SU-DHL-6 (cell line): ENCODE results near the gene GANAB.

Source experiments
- H2AFZ ChIP-seq: fragments of 200-600 bp; sonication (generic); 2 replicates; pipeline ENCODE4 v1.6.1; 2014; ENCODE audit warnings: low read depth, mild to moderate bottlenecking, moderate library complexity, mixed read lengths, antibody characterized with exemption, low read length; ENCODE audit not compliant: severe bottlenecking
- H3F3A ChIP-seq: fragments of 200-600 bp; shearing (Covaris generic); 2 replicates; pipeline ENCODE4 v1.6.0; 2016; ENCODE audit warnings: antibody characterized with exemption, mild to moderate bottlenecking; ENCODE audit not compliant: insufficient read depth
- H3K27ac ChIP-seq: fragments of 200-600 bp; sonication (generic); 2 replicates; pipeline ENCODE4 v1.5.1; 2016; ENCODE audit warnings: low read depth, mild to moderate bottlenecking, low read length, moderate library complexity, mixed read lengths
- H3K27me3 ChIP-seq: fragments of 200-600 bp; sonication (generic), shearing (Covaris generic); 2 replicates; pipeline ENCODE4 v1.6.0; 2014; ENCODE audit warnings: mild to moderate bottlenecking, low read length
- H3K36me3 ChIP-seq: fragments of 200-600 bp; sonication (generic); 2 replicates; pipeline ENCODE4 v1.6.1; 2014; ENCODE audit warnings: mild to moderate bottlenecking, low read length, mixed read lengths
- H3K4me2 ChIP-seq: fragments of 300-600, 200-600 bp; shearing (Covaris generic), sonication (generic); 2 replicates; pipeline ENCODE4 v1.6.0; 2014; ENCODE audit warnings: low read length, low read depth, mild to moderate bottlenecking; ENCODE audit not compliant: poor library complexity, severe bottlenecking
- H3K4me3 ChIP-seq: fragments of 200-600 bp; sonication (generic); 2 replicates; pipeline ENCODE4 v1.5.1; 2014; ENCODE audit warnings: antibody characterized with exemption, low read length, mild to moderate bottlenecking, mixed read lengths; ENCODE audit not compliant: insufficient read depth, poor library complexity, severe bottlenecking
- H3K79me2 ChIP-seq: fragments of 200-600 bp; sonication (generic); 2 replicates; pipeline ENCODE4 v1.6.1; 2014; ENCODE audit warnings: mild to moderate bottlenecking, low read length, moderate library complexity; ENCODE audit not compliant: insufficient read depth
- H3K9ac ChIP-seq: fragments of 200-600 bp; sonication (generic); 2 replicates; pipeline ENCODE4 v1.7.0; 2014; ENCODE audit warnings: mild to moderate bottlenecking, low read length
- H3K9me2 ChIP-seq: fragments of 200-600 bp; sonication (generic); replicated peaks from 2 replicates; pipeline ENCODE4 v1.6.1; 2014; ENCODE audit warnings: low read length; ENCODE audit not compliant: insufficient read depth
- H3K9me3 ChIP-seq: fragments of 200-600 bp; sonication (generic); 2 replicates; pipeline ENCODE4 v1.6.1; 2014; ENCODE audit warnings: low read length, mixed read lengths; ENCODE audit not compliant: insufficient read depth
- H4K20me1 ChIP-seq: fragments of 200-600 bp; sonication (generic); 2 replicates; pipeline ENCODE4 v1.6.1; 2014; ENCODE audit warnings: low read depth, mild to moderate bottlenecking, antibody characterized with exemption, low read length, moderate library complexity, mixed read lengths
- EZH2phosphoT487 ChIP-seq: fragments of 200-600 bp; sonication (generic), shearing (Covaris generic); conservative IDR thresholded peaks from 2 replicates; pipeline ENCODE4 v1.6.1; 2018; ENCODE audit warnings: mild to moderate bottlenecking, antibody characterized with exemption, low read length, moderate library complexity, mixed read lengths
- TF ChIP-seq, protein P1 (sequence below): fragments of 200-600 bp; sonication (generic); IDR thresholded peaks from one replicate; pipeline ENCODE4 v1.5.1; 2017; ENCODE audit warnings: antibody characterized with exemption, mild to moderate bottlenecking, low read length, moderate library complexity; ENCODE audit not compliant: insufficient read depth, poor library complexity, severe bottlenecking

Gene GANAB

DNA sequence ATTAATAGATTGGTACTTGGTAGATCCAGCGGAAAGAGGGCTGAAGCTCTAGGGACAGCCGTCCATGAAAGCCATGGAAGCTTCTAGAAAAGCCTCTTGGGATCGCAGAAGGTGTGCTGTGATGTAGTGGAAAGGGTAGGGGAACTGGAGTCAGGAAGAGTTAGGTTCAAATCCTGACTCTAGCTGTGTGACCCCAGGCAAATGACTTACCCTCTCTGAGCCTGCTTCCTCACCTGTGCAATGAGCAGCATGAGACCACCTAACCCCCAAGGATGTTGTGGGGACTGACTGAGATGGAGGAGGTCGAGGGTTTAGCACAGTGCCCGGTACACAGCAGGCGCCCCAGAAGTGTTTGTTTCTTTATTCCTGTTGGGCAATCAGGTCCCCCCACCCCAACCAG lies 36.0 kb downstream of the GANAB start:
- no peaks in the 10 kb centered on the region for H3K36me3 ChIP-seq
- no peaks in the 10 kb centered on the region for H3K9me3 ChIP-seq
- H3K9ac ChIP-seq, result no peak overlapping the region
- no peak for TF ChIP-seq EZH2phosphoT487
- TF ChIP-seq, protein P1, sequence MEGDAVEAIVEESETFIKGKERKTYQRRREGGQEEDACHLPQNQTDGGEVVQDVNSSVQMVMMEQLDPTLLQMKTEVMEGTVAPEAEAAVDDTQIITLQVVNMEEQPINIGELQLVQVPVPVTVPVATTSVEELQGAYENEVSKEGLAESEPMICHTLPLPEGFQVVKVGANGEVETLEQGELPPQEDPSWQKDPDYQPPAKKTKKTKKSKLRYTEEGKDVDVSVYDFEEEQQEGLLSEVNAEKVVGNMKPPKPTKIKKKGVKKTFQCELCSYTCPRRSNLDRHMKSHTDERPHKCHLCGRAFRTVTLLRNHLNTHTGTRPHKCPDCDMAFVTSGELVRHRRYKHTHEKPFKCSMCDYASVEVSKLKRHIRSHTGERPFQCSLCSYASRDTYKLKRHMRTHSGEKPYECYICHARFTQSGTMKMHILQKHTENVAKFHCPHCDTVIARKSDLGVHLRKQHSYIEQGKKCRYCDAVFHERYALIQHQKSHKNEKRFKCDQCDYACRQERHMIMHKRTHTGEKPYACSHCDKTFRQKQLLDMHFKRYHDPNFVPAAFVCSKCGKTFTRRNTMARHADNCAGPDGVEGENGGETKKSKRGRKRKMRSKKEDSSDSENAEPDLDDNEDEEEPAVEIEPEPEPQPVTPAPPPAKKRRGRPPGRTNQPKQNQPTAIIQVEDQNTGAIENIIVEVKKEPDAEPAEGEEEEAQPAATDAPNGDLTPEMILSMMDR, result no peak
- no peak overlapping the region for H3K4me3 ChIP-seq
- no peak overlapping the region for H3K4me2 ChIP-seq
- no peaks in the 10 kb centered on the region for H3K9me2 ChIP-seq
- no peak overlapping the region for H2AFZ ChIP-seq
- H3K27me3 ChIP-seq, result no peaks in the 10 kb centered on the region
- no peak overlapping the region for H3K27ac ChIP-seq
- H3K79me2 ChIP-seq, result peaks cover 12% of the 10 kb centered on the region; the same call in 1 of the 2 replicates
- H4K20me1 ChIP-seq, result no peaks in the 10 kb centered on the region
- peaks cover 14% of the 10 kb centered on the region for H3F3A ChIP-seq

DNA sequence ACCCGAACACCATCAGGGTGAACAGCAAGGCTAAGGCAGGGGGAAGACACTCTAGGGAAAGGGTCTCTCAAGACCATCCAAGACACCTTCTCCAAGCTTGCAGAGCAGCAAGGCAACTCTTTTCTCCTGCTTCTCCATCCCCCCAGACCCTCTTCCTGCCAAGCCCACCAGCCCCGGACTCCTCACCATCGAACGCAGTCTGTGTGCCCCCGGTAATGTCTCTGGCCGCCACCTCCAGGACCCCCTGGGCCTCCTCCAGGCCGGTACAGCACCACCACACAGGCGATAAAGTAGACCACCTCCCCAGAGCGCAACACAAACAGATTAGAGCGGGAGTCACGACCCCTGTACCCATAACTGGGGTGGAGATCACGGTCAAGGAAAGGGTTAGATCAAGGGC lies 37.6 kb downstream of the GANAB start:
- Histone ChIP-seq H3K4me2 (no peak overlapping the region), H3K27ac (no peak overlapping the region), H3K9ac (no peak overlapping the region), H4K20me1 (no peaks in the 10 kb centered on the region), H3K79me2 (peaks cover 12% of the 10 kb centered on the region; the same call in 1 of the 2 replicates), H3K4me3 (no peak overlapping the region), H3K36me3 (no peaks in the 10 kb centered on the region), H3K9me3 (no peaks in the 10 kb centered on the region), H3K9me2 (no peaks in the 10 kb centered on the region), H2AFZ (no peak overlapping the region), H3F3A (peaks cover 11% of the 10 kb centered on the region), H3K27me3 (no peaks in the 10 kb centered on the region)
- TF ChIP-seq, protein P1, result no peak
- TF ChIP-seq EZH2phosphoT487, result no peak

DNA sequence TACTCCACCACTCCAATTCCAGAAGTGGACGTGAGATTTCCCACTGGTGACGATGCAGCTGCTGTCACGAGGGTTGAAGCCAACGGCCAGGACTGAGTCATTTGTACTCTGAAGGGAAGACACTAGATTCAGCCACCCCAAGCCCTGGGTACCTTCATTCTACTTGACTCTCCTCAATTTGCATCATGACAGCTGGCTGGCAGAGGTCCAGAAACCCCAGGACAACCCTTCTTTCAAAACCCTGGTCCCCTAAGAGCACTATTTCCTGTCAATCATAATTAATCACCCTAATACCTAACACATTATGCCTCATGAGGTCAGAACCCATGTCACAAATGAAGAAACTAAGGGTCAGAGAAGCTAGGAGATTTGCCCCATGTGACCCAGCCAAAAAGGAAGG lies 38.7 kb downstream of the GANAB start:
- no peaks in the 10 kb centered on the region for H3K9me2 ChIP-seq
- no peaks in the 10 kb centered on the region for H3K27me3 ChIP-seq
- H3F3A ChIP-seq, result peaks cover 7% of the 10 kb centered on the region; the same call in 1 of the 2 replicates
- H3K36me3 ChIP-seq, result no peaks in the 10 kb centered on the region
- no peak overlapping the region for H3K27ac ChIP-seq
- no peak overlapping the region for H2AFZ ChIP-seq
- no peak overlapping the region for H3K9ac ChIP-seq
- TF ChIP-seq, protein P1, result no peak
- TF ChIP-seq EZH2phosphoT487, result no peak
- no peaks in the 10 kb centered on the region for H4K20me1 ChIP-seq
- H3K4me2 ChIP-seq, result no peak overlapping the region
- peaks cover 12% of the 10 kb centered on the region; the same call in 1 of the 2 replicates for H3K79me2 ChIP-seq
- no peak overlapping the region for H3K4me3 ChIP-seq
- H3K9me3 ChIP-seq, result no peaks in the 10 kb centered on the region
